Mesenchymal stem cell (in vitro differentiated cells and primary cell): Measurements from ENCODE around the gene GNB4.
A peak's percentile ranks its signal among the peaks of the same experiment; 100 is the strongest.

Source experiments
- DNase-seq: peaks from one replicate; pipeline ENCODE4 v3.0.0-alpha.2; 2013
- H2AFZ ChIP-seq: one replicate; pipeline ENCODE4 v1.6.1; 2013; ENCODE audit warnings: low read depth, mild to moderate bottlenecking, control low read depth, inconsistent platforms, low read length, moderate library complexity
- H2AK5ac ChIP-seq: 2 replicates; pipeline ENCODE4 v1.6.1; 2013; ENCODE audit warnings: low read length, moderate library complexity, mild to moderate bottlenecking, inconsistent platforms; ENCODE audit not compliant: severe bottlenecking
- H2BK120ac ChIP-seq: one replicate; pipeline ENCODE4 v1.6.1; 2013; ENCODE audit warnings: low read depth, mild to moderate bottlenecking, inconsistent platforms, low read length, moderate library complexity
- H2BK12ac ChIP-seq, 2 experiments: one replicate each; pipeline ENCODE4 v1.6.1; 2013; ENCODE audit warnings: inconsistent platforms in 2 of 2, low read length in 2 of 2, mild to moderate bottlenecking in 2 of 2, moderate library complexity in 2 of 2, control low read depth in 1 of 2
- H2BK15ac ChIP-seq: one replicate; pipeline ENCODE4 v1.6.1; 2013; ENCODE audit warnings: mild to moderate bottlenecking, low read depth, inconsistent platforms; ENCODE audit not compliant: poor library complexity, severe bottlenecking
- H2BK5ac ChIP-seq: 2 replicates; pipeline ENCODE4 v1.6.1; 2013; ENCODE audit warnings: low read depth, mild to moderate bottlenecking, low read length, control low read depth, inconsistent platforms; ENCODE audit not compliant: poor library complexity, severe bottlenecking
- H3K14ac ChIP-seq, 2 experiments: one replicate each; pipeline ENCODE4 v1.6.1; 2013; ENCODE audit warnings: inconsistent platforms in 2 of 2, low read length in 2 of 2, control low read depth in 1 of 2, mild to moderate bottlenecking in 1 of 2, moderate library complexity in 1 of 2
- H3K18ac ChIP-seq, 2 experiments: one replicate each; pipeline ENCODE4 v1.6.1; 2013; ENCODE audit warnings: inconsistent platforms in 2 of 2, low read length in 2 of 2, control low read depth in 1 of 2, low read depth in 1 of 2, mild to moderate bottlenecking in 1 of 2
- H3K23ac ChIP-seq, 2 experiments: one replicate each; pipeline ENCODE4 v1.6.1; 2013; ENCODE audit warnings: inconsistent platforms in 2 of 2, low read length in 2 of 2, mild to moderate bottlenecking in 2 of 2, moderate library complexity in 2 of 2, control low read depth in 1 of 2
- H3K27ac ChIP-seq: 2 replicates; pipeline ENCODE4 v1.5.1; 2013; ENCODE audit warnings: mild to moderate bottlenecking, moderate library complexity, low read length, control low read depth, inconsistent platforms; ENCODE audit not compliant: poor library complexity, severe bottlenecking
- H3K27me3 ChIP-seq, 2 experiments: 2 replicates each; pipeline versions ENCODE4 v1.6.1 to v1.7.0; 2013; ENCODE audit warnings: low read length in 2 of 2, mild to moderate bottlenecking in 2 of 2, moderate library complexity in 2 of 2, control low read depth in 1 of 2, inconsistent platforms in 1 of 2; ENCODE audit not compliant: control insufficient read depth in 1 of 2, insufficient read depth in 1 of 2
- H3K36me3 ChIP-seq, 2 experiments: 2 replicates each; pipeline versions ENCODE4 v1.6.1 to v1.7.0; 2013; ENCODE audit warnings: low read length in 2 of 2, control low read depth in 1 of 2, inconsistent platforms in 1 of 2, low read depth in 1 of 2, mild to moderate bottlenecking in 1 of 2; ENCODE audit not compliant: insufficient read depth in 2 of 2, control insufficient read depth in 1 of 2
- H3K4ac ChIP-seq, 2 experiments: one replicate each; pipeline ENCODE4 v1.6.1; 2013; ENCODE audit warnings: inconsistent platforms in 2 of 2, low read length in 2 of 2, mild to moderate bottlenecking in 2 of 2, moderate library complexity in 2 of 2, control low read depth in 1 of 2, low read depth in 1 of 2
- H3K4me1 ChIP-seq: 2 replicates; pipeline ENCODE4 v1.6.1; 2013; ENCODE audit warnings: low read depth, low read length, control low read depth; ENCODE audit not compliant: control insufficient read depth, insufficient read depth
- H3K4me2 ChIP-seq: 2 replicates; pipeline ENCODE4 v1.6.1; 2013; ENCODE audit warnings: low read length, mild to moderate bottlenecking, inconsistent platforms; ENCODE audit not compliant: poor library complexity, severe bottlenecking
- H3K4me3 ChIP-seq, 2 experiments: 2 replicates each; pipeline versions ENCODE4 v1.5.1 to v1.7.0; 2013; ENCODE audit warnings: low read length in 2 of 2, mild to moderate bottlenecking in 2 of 2, control low read depth in 1 of 2, low read depth in 1 of 2; ENCODE audit not compliant: insufficient read depth in 1 of 2
- H3K79me1 ChIP-seq: replicated peaks from 2 replicates; pipeline ENCODE4 v1.6.1; 2013; ENCODE audit warnings: mild to moderate bottlenecking, control low read depth, low read length, inconsistent platforms; ENCODE audit not compliant: poor library complexity, severe bottlenecking
- H3K9ac ChIP-seq: 2 replicates; pipeline ENCODE4 v1.7.0; 2013; ENCODE audit warnings: mild to moderate bottlenecking, low read length, moderate library complexity
- H3K9me3 ChIP-seq: 2 replicates; pipeline ENCODE4 v1.7.0; 2013; ENCODE audit warnings: mild to moderate bottlenecking, low read length; ENCODE audit not compliant: control insufficient read depth
- H4K8ac ChIP-seq: one replicate; pipeline ENCODE4 v1.6.1; 2013; ENCODE audit warnings: inconsistent platforms, mild to moderate bottlenecking, low read length, moderate library complexity
- H4K91ac ChIP-seq: one replicate; pipeline ENCODE4 v1.6.1; 2013; ENCODE audit warnings: mild to moderate bottlenecking, low read length, inconsistent platforms
- WGBS: methylation state at CpG from one replicate; pipeline ENCODE4 v1.1.7; 2013; ENCODE audit warnings: mixed read lengths; 5-methylcytosine and 5-hydroxymethylcytosine counted together

GNB4 gene

DNA sequence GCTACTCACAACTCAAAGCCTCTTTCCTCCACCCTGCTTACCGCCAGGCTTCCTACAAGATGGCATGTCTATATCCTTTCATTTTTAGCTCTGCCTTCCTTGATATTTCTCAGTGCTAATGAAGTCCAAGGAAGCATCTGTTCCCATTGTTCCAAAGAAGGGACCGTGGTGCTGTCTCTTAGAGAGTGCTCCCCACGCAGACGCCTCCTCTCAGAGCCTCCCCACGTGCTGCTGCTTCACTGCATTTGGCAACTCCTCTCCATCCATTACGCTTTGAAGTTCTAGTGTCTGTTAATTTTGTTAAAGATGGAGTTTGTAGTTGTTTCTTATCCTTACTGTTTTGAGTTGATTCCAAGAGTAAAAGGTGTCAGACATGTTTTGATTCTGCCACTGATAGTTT lies 26.2 kb downstream of the GNB4 start:
- Histone ChIP-seq H3K27me3 (no peaks in the 10 kb centered on the region), H3K4me3 (no peak overlapping the region), H2BK5ac (no peak overlapping the region), H3K79me1 (peaks cover 29% of the 10 kb centered on the region), H3K23ac (no peak overlapping the region), H4K91ac (no peak overlapping the region), H3K4me1 (peaks cover 3% of the 10 kb centered on the region), H2BK15ac (no peak overlapping the region), H3K18ac (no peak overlapping the region), H3K4me2 (no peak overlapping the region), H3K9ac (no peak overlapping the region), H3K9me3 (no peaks in the 10 kb centered on the region), H3K14ac (no peak overlapping the region), H2AK5ac (no peak overlapping the region), H4K8ac (no peak overlapping the region), H3K4ac (no peak overlapping the region), H2BK12ac (no peak overlapping the region), H3K36me3 (peaks cover 21 to 40% of the 10 kb centered on the region in 2 experiments), H3K27ac (no peak overlapping the region), H2AFZ (no peak overlapping the region), H2BK120ac (no peak overlapping the region)
- WGBS = 97% methylated on average over 6 of the region's 6 CpGs
- DNase-seq = no peak

GRCh38 chr3:179421500-179421899 lies 29.8 kb downstream of the GNB4 start:
- Histone ChIP-seq H3K4me3 (no peak overlapping the region), H3K23ac (no peak overlapping the region), H2BK12ac (no peak overlapping the region), H3K14ac (no peak overlapping the region), H3K27me3 (no peaks in the 10 kb centered on the region), H3K79me1 (peaks cover 18% of the 10 kb centered on the region), H2AFZ (no peak overlapping the region), H2AK5ac (no peak overlapping the region), H2BK120ac (no peak overlapping the region), H3K27ac (no peak overlapping the region), H2BK15ac (no peak overlapping the region), H4K8ac (no peak overlapping the region), H3K4ac (no peak overlapping the region), H3K18ac (no peak overlapping the region), H2BK5ac (no peak overlapping the region), H4K91ac (no peak overlapping the region), H3K9me3 (no peaks in the 10 kb centered on the region), H3K4me2 (no peak overlapping the region), H3K36me3 (peaks cover 25 to 60% of the 10 kb centered on the region in 2 experiments), H3K9ac (peak overlapping the region; percentile 28), H3K4me1 (peaks cover 1% of the 10 kb centered on the region)
- peak; percentile 57 for DNase-seq
- WGBS = 53% methylated on average over 2 of the region's 2 CpGs

DNA sequence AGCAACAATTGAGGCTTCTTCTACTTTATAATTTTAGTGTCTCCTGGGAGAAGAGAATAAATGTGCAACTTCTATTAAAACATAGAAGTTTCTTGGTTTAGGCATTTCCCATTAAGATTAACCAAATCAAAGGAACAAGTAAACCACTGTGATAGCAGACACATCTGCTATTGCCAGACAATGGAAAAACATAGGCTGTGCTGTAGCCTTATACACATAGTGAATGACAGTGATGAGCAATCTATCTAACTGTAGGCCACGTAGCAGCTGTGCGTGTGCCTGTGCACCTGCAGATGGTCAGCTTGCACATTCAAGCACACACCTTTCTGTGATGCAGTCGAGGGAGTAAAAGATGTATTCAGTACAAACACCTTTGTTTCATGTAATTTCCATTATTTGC lies 32.7 kb downstream of the GNB4 start:
- no peak overlapping the region for H3K9ac ChIP-seq
- 96% methylated on average over 2 of the region's 3 CpGs for WGBS
- no peak overlapping the region for H2AK5ac ChIP-seq
- H3K27me3 ChIP-seq = no peaks in the 10 kb centered on the region
- H3K27ac ChIP-seq = no peak overlapping the region
- H2BK15ac ChIP-seq = no peak overlapping the region
- no peak overlapping the region for H3K14ac ChIP-seq
- H3K36me3 ChIP-seq = peaks cover 12 to 57% of the 10 kb centered on the region in 2 experiments
- H3K23ac ChIP-seq = peak overlapping the region in 1 of 2 experiments; percentile 83
- DNase-seq = no peak
- H2AFZ ChIP-seq = no peak overlapping the region
- H3K9me3 ChIP-seq = no peaks in the 10 kb centered on the region
- H3K4me1 ChIP-seq = peaks cover 1% of the 10 kb centered on the region
- no peak overlapping the region for H3K4ac ChIP-seq
- peaks cover 13% of the 10 kb centered on the region for H3K79me1 ChIP-seq
- no peak overlapping the region for H2BK12ac ChIP-seq
- H2BK120ac ChIP-seq = no peak overlapping the region
- H3K18ac ChIP-seq = no peak overlapping the region
- H3K4me3 ChIP-seq = no peak overlapping the region
- H3K4me2 ChIP-seq = no peak overlapping the region
- no peak overlapping the region for H4K8ac ChIP-seq
- no peak overlapping the region for H4K91ac ChIP-seq
- H2BK5ac ChIP-seq = no peak overlapping the region

- Histone ChIP-seq H3K9ac (peak overlapping the region; percentile 12), H2BK12ac (no peak overlapping the region), H2BK15ac (no peak overlapping the region), H3K14ac (no peak overlapping the region), H3K4me1 (peaks cover 1% of the 10 kb centered on the region), H3K27me3 (no peaks in the 10 kb centered on the region), H3K27ac (no peak overlapping the region), H4K91ac (no peak overlapping the region), H3K4me3 (no peak overlapping the region), H3K18ac (no peak overlapping the region), H3K4me2 (no peak overlapping the region), H2BK120ac (no peak overlapping the region), H3K79me1 (peaks cover 15% of the 10 kb centered on the region), H3K9me3 (no peaks in the 10 kb centered on the region), H2AK5ac (no peak overlapping the region), H3K4ac (no peak overlapping the region), H2AFZ (no peak overlapping the region), H4K8ac (no peak overlapping the region), H3K36me3 (peaks cover 15 to 69% of the 10 kb centered on the region in 2 experiments), H2BK5ac (no peak overlapping the region), H3K23ac (no peak overlapping the region)
- no peak for DNase-seq
- WGBS = no CpG with 5 or more reads among the region's 2 CpGs
Observed at GRCh38 chr3:179416681-179417080, 34.6 kb downstream of the GNB4 start.
